ENCODE measurements around the gene TARBP1. TPM values are rescaled to one million over a fixed set of nuclear protein-coding genes. Genes with fewer than 3 reads are reported as not detected.
A peak's percentile ranks its signal among the peaks of the same experiment; 100 is the strongest.

TARBP1 gene
- total RNA-seq, 2 experiments from 2014 or later = 53.9 to 61.3 TPM

GRCh38 chr1:234371414-234371813 is 107.6 kb downstream of the TARBP1 start:
- POLR2A ChIA-PET = interaction anchor here (0.8 kb wide), 1 partner anchor 14 kb away, joined by 3 read pairs; no protein-coding TSS in a partner anchor
- CTCF ChIA-PET = interaction anchor here (1.2 to 2.5 kb wide), 5 partner anchors 12 to 62 kb away, joined by 3 to 10 read pairs (median 4); no protein-coding TSS in a partner anchor

GRCh38 chr1:234369784-234370183 is 109.2 kb downstream of the TARBP1 start:
- H3K27me3 Mint-ChIP-seq = no peaks in the 10 kb centered on the region

More at GRCh38 chr1:234371414-234371813, 107.6 kb downstream of the TARBP1 start:
- Mint-ChIP-seq H3K4me3 (peak overlapping the region; percentile 98), H3K36me3 (ENCODE audit: low read depth) (peaks cover 19% of the 10 kb centered on the region), H3K9me3 (no peaks in the 10 kb centered on the region), H3K4me1 (ENCODE audit: low read depth) (peaks cover 37% of the 10 kb centered on the region), H3K27me3 (no peaks in the 10 kb centered on the region), H3K27ac (no peak overlapping the region)
- intact Hi-C loops (cut with micrococcal nuclease) = no loop called here
- ATAC-seq (no peak), DNase-seq (no peak)
- no peak for TF ChIP-seq CTCF (IDR thresholded peaks at IDR 0.05)

GRCh38 chr1:234369033-234369430 is 109.9 kb downstream of the TARBP1 start:
- no peak overlapping the region for H3K4me3 Mint-ChIP-seq

More at GRCh38 chr1:234369784-234370183, 109.2 kb downstream of the TARBP1 start:
- no peak for TF ChIP-seq CTCF (IDR thresholded peaks at IDR 0.05)
- intact Hi-C loops (cut with micrococcal nuclease) = no loop called here
- Mint-ChIP-seq H3K9me3 (no peaks in the 10 kb centered on the region), H3K27ac (no peak overlapping the region), H3K4me1 (ENCODE audit: low read depth) (peaks cover 28% of the 10 kb centered on the region), H3K4me3 (no peak overlapping the region), H3K36me3 (ENCODE audit: low read depth) (peaks cover 9% of the 10 kb centered on the region)
- no peak for ATAC-seq
- DNase-seq = no peak
- ChIA-PET CTCF (no interaction called here), POLR2A (interaction anchor here (0.6 kb wide), 1 partner anchor 185 kb away, joined by 3 read pairs; no protein-coding TSS in a partner anchor)

GRCh38 chr1:234368320-234369032 is 110.5 kb downstream of the TARBP1 start:
- DNase-seq = peak; percentile 26

More at GRCh38 chr1:234369033-234369430, 109.9 kb downstream of the TARBP1 start:
- Mint-ChIP-seq H3K36me3 (ENCODE audit: low read depth) (peaks cover 5% of the 10 kb centered on the region), H3K4me1 (ENCODE audit: low read depth) (peaks cover 21% of the 10 kb centered on the region), H3K27ac (peak overlapping the region; percentile 35), H3K27me3 (no peaks in the 10 kb centered on the region), H3K9me3 (no peaks in the 10 kb centered on the region)
- intact Hi-C loops (cut with micrococcal nuclease) = no loop called here
- ATAC-seq (no peak), DNase-seq (no peak)
- CTCF ChIA-PET = no interaction called here
- POLR2A ChIA-PET = interaction anchor here (0.6 kb wide), 1 partner anchor 185 kb away, joined by 3 read pairs; no protein-coding TSS in a partner anchor
- TF ChIP-seq CTCF (IDR thresholded peaks at IDR 0.05) = no peak

More at GRCh38 chr1:234368320-234369032, 110.5 kb downstream of the TARBP1 start:
- POLR2A ChIA-PET = no interaction called here
- H3K36me3 Mint-ChIP-seq (ENCODE audit: low read depth) = peaks cover 5% of the 10 kb centered on the region
- intact Hi-C loops (cut with micrococcal nuclease) = no loop called here
- H3K9me3 Mint-ChIP-seq = no peaks in the 10 kb centered on the region
- peaks cover 20% of the 10 kb centered on the region for H3K4me1 Mint-ChIP-seq (ENCODE audit: low read depth)
- no peak for TF ChIP-seq CTCF (IDR thresholded peaks at IDR 0.05)
- H3K27me3 Mint-ChIP-seq = no peaks in the 10 kb centered on the region
- no peak for ATAC-seq
- no peak overlapping the region for H3K4me3 Mint-ChIP-seq
- CTCF ChIA-PET = no interaction called here
- H3K27ac Mint-ChIP-seq = peak overlapping the region; percentile 35

Measured in activated CD8-positive, alpha-beta T cell treated with anti-CD3 and anti-CD28 coated beads for 36 hours (primary cell).